ENCODE data around the gene CCDC9B. TPM values are rescaled to one million over a fixed set of nuclear protein-coding genes. Genes with fewer than 3 reads are reported as not detected.

CCDC9B gene
- total RNA-seq, 1 donor from 2014 or later = 10.0 TPM

GRCh38 chr15:40345225-40345866 is 4.6 kb upstream of the CCDC9B start:
- DNase-seq = no peak

- DNase-seq = peak; percentile 67
Measured at GRCh38 chr15:40344631-40345120, 3.9 kb upstream of the CCDC9B start.

- peak; percentile 7 for DNase-seq
Measured at GRCh38 chr15:40344217-40344616, 3.5 kb upstream of the CCDC9B start.

- peak; percentile 97 for DNase-seq
Measured at GRCh38 chr15:40343512-40343911, 2.8 kb upstream of the CCDC9B start.

- peak; percentile 34 for DNase-seq
Measured at GRCh38 chr15:40342416-40343320, 1.9 kb upstream of the CCDC9B start.

GRCh38 chr15:40340038-40340739 is 550 bp downstream of the CCDC9B start:
- peak; percentile 65 for DNase-seq

- peak; percentile 26 for DNase-seq
Measured at GRCh38 chr15:40339621-40339945, 1.2 kb downstream of the CCDC9B start.

GRCh38 chr15:40338921-40339620 is 1.7 kb downstream of the CCDC9B start:
- peak; percentile 56 for DNase-seq

GRCh38 chr15:40338041-40338657 is 2.6 kb downstream of the CCDC9B start:
- peak; percentile 88 for DNase-seq

- no peak for DNase-seq
Measured at GRCh38 chr15:40337597-40337996, 3.1 kb downstream of the CCDC9B start.

- peak; percentile 20 for DNase-seq
Measured at GRCh38 chr15:40336744-40337122, 4.0 kb downstream of the CCDC9B start.

- no peak for DNase-seq
Measured at GRCh38 chr15:40335938-40336743, 4.6 kb downstream of the CCDC9B start.

- DNase-seq = no peak
Measured at GRCh38 chr15:40334941-40335795, 5.6 kb downstream of the CCDC9B start.

- no peak for DNase-seq
Measured at GRCh38 chr15:40334541-40334940, 6.2 kb downstream of the CCDC9B start.

GRCh38 chr15:40333922-40334492 is 6.7 kb downstream of the CCDC9B start:
- DNase-seq = peak; percentile 93

GRCh38 chr15:40332113-40332781 is 8.5 kb downstream of the CCDC9B start:
- DNase-seq = no peak

GRCh38 chr15:40331637-40332036 is 9.1 kb downstream of the CCDC9B start:
- DNase-seq = no peak

GRCh38 chr15:40331026-40331425 is 9.7 kb downstream of the CCDC9B start:
- no peak for DNase-seq

- DNase-seq = no peak
Measured at GRCh38 chr15:40330368-40330836, 10.3 kb downstream of the CCDC9B start.

Measured in dermis blood vessel endothelial cell (primary cell).